ENCODE results near the gene KCNH5. TPM values are rescaled to one million over a fixed set of nuclear protein-coding genes. Genes with fewer than 3 reads are reported as not detected.

The KCNH5 gene
- total RNA-seq, 4 donors from 2014 or later = 0.04 to 0.27 (median 0.15) TPM

GRCh38 chr14:62824086-62824485, 221.2 kb downstream of the KCNH5 start:
- Histone ChIP-seq H3K4me3 (no peak overlapping the region), H3K27ac (no peak overlapping the region), H3K4me1 (no peaks in the 10 kb centered on the region), H3K36me3 (no peaks in the 10 kb centered on the region), H3K27me3 (no peaks in the 10 kb centered on the region), H3K9me3 (peaks cover 0 to 4% (median 0%) of the 10 kb centered on the region in 3 donors)
- no peak for ATAC-seq
- no peak for TF ChIP-seq POLR2A (IDR thresholded peaks at IDR 0.05)
- no peak for TF ChIP-seq POLR2AphosphoS5 (IDR thresholded peaks at IDR 0.05)
- TF ChIP-seq EP300 (IDR thresholded peaks at IDR 0.05) = no peak
- no peak for TF ChIP-seq CTCF (IDR thresholded peaks at IDR 0.05)
- WGBS, 2 donors (ENCODE audit: low coverage in 1 of 2) = 79% methylated on average over 2 of the region's 2 CpGs

- Histone ChIP-seq H3K9me3 (no peaks in the 10 kb centered on the region), H3K4me1 (no peaks in the 10 kb centered on the region), H3K36me3 (no peaks in the 10 kb centered on the region), H3K27ac (no peak overlapping the region), H3K27me3 (no peaks in the 10 kb centered on the region), H3K4me3 (no peak overlapping the region)
- no peak for TF ChIP-seq POLR2A (IDR thresholded peaks at IDR 0.05)
- no peak for TF ChIP-seq CTCF (IDR thresholded peaks at IDR 0.05)
- WGBS, 2 donors (ENCODE audit: low coverage in 1 of 2) = 50 to 93% methylated on average over 1 of the region's 1 CpG
- no peak for ATAC-seq
These were observed 225.3 kb downstream of the KCNH5 start for GRCh38 chr14:62819931-62820330.

GRCh38 chr14:62807636-62808035, 237.6 kb downstream of the KCNH5 start:
- no peaks in the 10 kb centered on the region for H3K27me3 ChIP-seq
- TF ChIP-seq EP300 (IDR thresholded peaks at IDR 0.05) (no peak), POLR2AphosphoS5 (IDR thresholded peaks at IDR 0.05) (no peak), CTCF (IDR thresholded peaks at IDR 0.05) (no peak), POLR2A (IDR thresholded peaks at IDR 0.05) (no peak)
- no peak overlapping the region for H3K4me3 ChIP-seq
- no peaks in the 10 kb centered on the region for H3K4me1 ChIP-seq
- ATAC-seq = no peak
- no peaks in the 10 kb centered on the region for H3K9me3 ChIP-seq
- no peaks in the 10 kb centered on the region for H3K36me3 ChIP-seq
- H3K27ac ChIP-seq = no peak overlapping the region
- 81% methylated on average over 3 to 4 of the region's 4 CpGs for WGBS, 2 donors (ENCODE audit: low coverage in 1 of 2)

GRCh38 chr14:62800577-62800976, 244.7 kb downstream of the KCNH5 start:
- no peak for ATAC-seq
- no peak overlapping the region for H3K4me3 ChIP-seq
- no peaks in the 10 kb centered on the region for H3K27me3 ChIP-seq
- no peaks in the 10 kb centered on the region for H3K36me3 ChIP-seq
- no peak overlapping the region for H3K27ac ChIP-seq
- WGBS, 2 donors (ENCODE audit: low coverage in 1 of 2) = 48 to 60% methylated on average over 3 of the region's 3 CpGs
- no peaks in the 10 kb centered on the region for H3K9me3 ChIP-seq
- no peak for TF ChIP-seq EP300 (IDR thresholded peaks at IDR 0.05)
- TF ChIP-seq POLR2A (IDR thresholded peaks at IDR 0.05) = no peak
- TF ChIP-seq POLR2AphosphoS5 (IDR thresholded peaks at IDR 0.05) = no peak
- no peak for TF ChIP-seq CTCF (IDR thresholded peaks at IDR 0.05)
- H3K4me1 ChIP-seq = no peaks in the 10 kb centered on the region

GRCh38 chr14:62796431-62796830, 248.8 kb downstream of the KCNH5 start:
- WGBS, 2 donors (ENCODE audit: low coverage in 1 of 2) = 89 to 96% methylated on average over 3 of the region's 3 CpGs
- Histone ChIP-seq H3K4me1 (no peaks in the 10 kb centered on the region), H3K9me3 (no peaks in the 10 kb centered on the region), H3K27ac (no peak overlapping the region), H3K27me3 (no peaks in the 10 kb centered on the region), H3K4me3 (no peak overlapping the region), H3K36me3 (no peaks in the 10 kb centered on the region)
- no peak for ATAC-seq
- TF ChIP-seq POLR2AphosphoS5 (IDR thresholded peaks at IDR 0.05) (no peak), EP300 (IDR thresholded peaks at IDR 0.05) (no peak), POLR2A (IDR thresholded peaks at IDR 0.05) (no peak), CTCF (IDR thresholded peaks at IDR 0.05) (no peak)
